H9 (cell line): Measurements from ENCODE around the gene SNAI3. TPM values are rescaled to one million over a fixed set of nuclear protein-coding genes. Genes with fewer than 3 reads are reported as not detected.

Experiments used
- DNase-seq: peaks from one replicate; pipeline ENCODE4 v3.0.0-alpha.2; 2017
- H2AFZ ChIP-seq: one replicate; pipeline ENCODE4 v1.6.1; 2013; ENCODE audit warnings: mild to moderate bottlenecking, low read length, control low read depth, moderate library complexity
- H2AK5ac ChIP-seq: 2 replicates; pipeline ENCODE4 v1.6.1; 2013; ENCODE audit warnings: low read length, control low read depth, mixed read lengths; ENCODE audit not compliant: insufficient read length
- H2BK120ac ChIP-seq: one replicate; pipeline ENCODE4 v1.6.1; 2013; ENCODE audit warnings: low read depth, mild to moderate bottlenecking, low read length, control low read depth, inconsistent platforms; ENCODE audit not compliant: poor library complexity, severe bottlenecking
- H2BK12ac ChIP-seq: 2 replicates; pipeline ENCODE4 v1.6.1; 2013; ENCODE audit warnings: low read length, control low read depth, mixed read lengths, low read depth; ENCODE audit not compliant: insufficient read length
- H2BK15ac ChIP-seq: 2 replicates; pipeline ENCODE4 v1.6.1; 2013; ENCODE audit warnings: low read depth, low read length, control low read depth
- H2BK20ac ChIP-seq: one replicate; pipeline ENCODE4 v1.6.1; 2013; ENCODE audit warnings: low read depth, mild to moderate bottlenecking, low read length, control low read depth, inconsistent platforms; ENCODE audit not compliant: poor library complexity, severe bottlenecking
- H2BK5ac ChIP-seq: 2 replicates; pipeline ENCODE4 v1.6.1; 2013; ENCODE audit warnings: low read length, control low read depth, mixed read lengths; ENCODE audit not compliant: insufficient read length
- H3K14ac ChIP-seq: 2 replicates; pipeline ENCODE4 v1.6.1; 2013; ENCODE audit warnings: low read length, control low read depth; ENCODE audit not compliant: insufficient read depth
- H3K18ac ChIP-seq: 2 replicates; pipeline ENCODE4 v1.6.1; 2013; ENCODE audit warnings: low read depth, mild to moderate bottlenecking, mixed read lengths, low read length, control low read depth; ENCODE audit not compliant: insufficient read length
- H3K23ac ChIP-seq: 2 replicates; pipeline ENCODE4 v1.6.1; 2013; ENCODE audit warnings: low read length, control low read depth, mixed read lengths, low read depth; ENCODE audit not compliant: insufficient read length
- H3K23me2 ChIP-seq: 2 replicates; pipeline ENCODE4 v1.6.1; 2013; ENCODE audit warnings: low read depth, mild to moderate bottlenecking, mixed read lengths, low read length, control low read depth; ENCODE audit not compliant: insufficient read length, poor library complexity, severe bottlenecking
- H3K27ac ChIP-seq: 2 replicates; pipeline ENCODE4 v1.5.1; 2013; ENCODE audit warnings: low read length, control low read depth, mixed read lengths, low read depth; ENCODE audit not compliant: insufficient read length
- H3K27me3 ChIP-seq: 2 replicates; pipeline ENCODE4 v1.6.1; 2013; ENCODE audit warnings: low read length, control low read depth, inconsistent platforms; ENCODE audit not compliant: insufficient read depth
- H3K4ac ChIP-seq: 2 replicates; pipeline ENCODE4 v1.6.1; 2013; ENCODE audit warnings: low read depth, mild to moderate bottlenecking, control low read depth, inconsistent platforms, low read length, moderate library complexity
- H3K4me1 ChIP-seq: 2 replicates; pipeline ENCODE4 v1.6.1; 2013; ENCODE audit warnings: low read length, control low read depth, inconsistent platforms; ENCODE audit not compliant: insufficient read depth
- H3K4me2 ChIP-seq: 2 replicates; pipeline ENCODE4 v1.6.1; 2013; ENCODE audit warnings: low read length, control low read depth, mixed read lengths; ENCODE audit not compliant: insufficient read length, insufficient read depth
- H3K56ac ChIP-seq: 2 replicates; pipeline ENCODE4 v1.6.1; 2013; ENCODE audit warnings: low read depth, mild to moderate bottlenecking, mixed read lengths, low read length, control low read depth; ENCODE audit not compliant: insufficient read length
- H3K79me1 ChIP-seq: 2 replicates; pipeline ENCODE4 v1.6.1; 2013; ENCODE audit warnings: low read depth, mild to moderate bottlenecking, moderate library complexity, low read length, control low read depth, inconsistent platforms; ENCODE audit not compliant: insufficient read depth, poor library complexity, severe bottlenecking
- H3K79me2 ChIP-seq: 2 replicates; pipeline ENCODE4 v1.6.1; 2013; ENCODE audit warnings: low read length, control low read depth, inconsistent platforms; ENCODE audit not compliant: insufficient read depth
- H3K9ac ChIP-seq: 2 replicates; pipeline ENCODE4 v1.6.1; 2013; ENCODE audit warnings: low read length, control low read depth, mixed read lengths; ENCODE audit not compliant: insufficient read length; ENCODE audit errors: extremely low read depth
- H3K9me3 ChIP-seq: one replicate; pipeline ENCODE4 v1.6.1; 2013; ENCODE audit warnings: low read depth, low read length, inconsistent platforms; ENCODE audit not compliant: control insufficient read depth
- H3T11ph ChIP-seq: one replicate; pipeline ENCODE4 v1.6.1; 2013; ENCODE audit warnings: mild to moderate bottlenecking, low read length, control low read depth, inconsistent platforms
- H4K20me1 ChIP-seq: one replicate; pipeline ENCODE4 v1.6.1; 2013; ENCODE audit not compliant: control insufficient read depth, insufficient read length, insufficient read depth
- H4K5ac ChIP-seq: 2 replicates; pipeline ENCODE4 v1.6.1; 2013; ENCODE audit warnings: low read depth, mild to moderate bottlenecking, mixed read lengths, low read length, control low read depth; ENCODE audit not compliant: insufficient read length
- H4K8ac ChIP-seq: replicated peaks from 2 replicates; pipeline ENCODE4 v1.6.1; 2013; ENCODE audit warnings: low read length, control low read depth, mixed read lengths, low read depth; ENCODE audit not compliant: insufficient read length
- H4K91ac ChIP-seq: 2 replicates; pipeline ENCODE4 v1.6.1; 2013; ENCODE audit warnings: low read depth, mild to moderate bottlenecking, moderate library complexity, mixed read lengths, low read length, control low read depth; ENCODE audit not compliant: insufficient read length
- H3K27ac Mint-ChIP-seq, 3 experiments: 2 replicates in 2 of 3; 3 replicates in 1 of 3; pipeline ENCODE4 v1.8.0; 2020 to 2021; ENCODE audit warnings: mixed read lengths in 3 of 3, mild to moderate bottlenecking in 1 of 3, moderate library complexity in 1 of 3
- H3K27me3 Mint-ChIP-seq: 2 replicates; pipeline ENCODE4 v1.8.0; 2021; ENCODE audit warnings: low read depth, mild to moderate bottlenecking, moderate library complexity, mixed read lengths
- H3K36me3 Mint-ChIP-seq, 3 experiments: 2 replicates in 2 of 3; 3 replicates in 1 of 3; pipeline ENCODE4 v1.8.0; 2020 to 2021; ENCODE audit warnings: low read depth in 3 of 3, mixed read lengths in 3 of 3; ENCODE audit not compliant: insufficient read depth in 1 of 3
- H3K4me1 Mint-ChIP-seq, 2 experiments: 2 replicates each; pipeline ENCODE4 v1.8.0; 2020; ENCODE audit warnings: mixed read lengths in 2 of 2
- H3K4me3 Mint-ChIP-seq, 2 experiments: 2 replicates in 1 of 2; 3 replicates in 1 of 2; pipeline ENCODE4 v1.8.0; 2020 to 2021; ENCODE audit warnings: mild to moderate bottlenecking in 2 of 2, mixed read lengths in 2 of 2, moderate library complexity in 1 of 2
- H3K9me3 Mint-ChIP-seq, 2 experiments: 2 replicates in 1 of 2; 3 replicates in 1 of 2; pipeline ENCODE4 v1.8.0; 2020; ENCODE audit warnings: mild to moderate bottlenecking in 2 of 2, mixed read lengths in 2 of 2, moderate library complexity in 1 of 2
- CTCF ChIP-seq: fragments of 200-600 bp; sonication (generic); conservative IDR thresholded peaks from 3 replicates; pipeline ENCODE4 v1.8.0; 2021; ENCODE audit warnings: antibody characterized with exemption, mild to moderate bottlenecking
- WGBS: extraction: QIAGEN DNeasy Blood & Tissue Kit; methylation state at CpG from one replicate; pipeline ENCODE4 v1.1.7; 2013; ENCODE audit warnings: missing lambda C conversion rate, low lambda C conversion rate, mixed read lengths; ENCODE audit not compliant: insufficient read length; ENCODE audit errors: extremely low coverage; 5-methylcytosine and 5-hydroxymethylcytosine counted together
- total RNA-seq: library from RNA; stranded (reverse); gene quantifications from 2 replicates; pipeline ENCODE4 v1.2.1, GENCODE V29; 2021

Gene SNAI3
- total RNA-seq, 1 experiment from 2014 or later, result 3.2 TPM

GRCh38 chr16:88687676-88688012 is 1.3 kb upstream of the SNAI3 start:
- Histone ChIP-seq H3K4ac (no peak overlapping the region), H2BK15ac (no peak overlapping the region), H2BK120ac (no peak overlapping the region), H3K4me2 (no peak overlapping the region), H3K9me3 (no peaks in the 10 kb centered on the region), H3K79me2 (no peaks in the 10 kb centered on the region), H3K23ac (no peak overlapping the region), H4K8ac (no peak overlapping the region), H2BK12ac (no peak overlapping the region), H3T11ph (no peak overlapping the region), H3K18ac (no peak overlapping the region), H3K9ac (no peak overlapping the region), H4K20me1 (no peaks in the 10 kb centered on the region), H3K27ac (no peak overlapping the region), H3K23me2 (peaks cover 12% of the 10 kb centered on the region), H2BK5ac (no peak overlapping the region), H3K56ac (no peak overlapping the region), H2AK5ac (no peak overlapping the region), H3K79me1 (no peaks in the 10 kb centered on the region), H4K91ac (no peak overlapping the region), H3K14ac (no peak overlapping the region), H3K27me3 (no peaks in the 10 kb centered on the region; the same call in 1 of the 2 replicates), H3K4me1 (no peaks in the 10 kb centered on the region), H2AFZ (no peak overlapping the region), H2BK20ac (no peak overlapping the region), H4K5ac (no peak overlapping the region)
- no CpG with 5 or more reads among the region's 3 CpGs for WGBS
- no peaks in the 10 kb centered on the region for H3K36me3 Mint-ChIP-seq
- H3K4me3 Mint-ChIP-seq, result no peak overlapping the region
- H3K4me1 Mint-ChIP-seq, result peaks cover 19 to 26% of the 10 kb centered on the region in 2 experiments
- no peak for DNase-seq
- no peaks in the 10 kb centered on the region for H3K9me3 Mint-ChIP-seq
- H3K27me3 Mint-ChIP-seq, result peaks cover 39% of the 10 kb centered on the region
- no peak overlapping the region for H3K27ac Mint-ChIP-seq
- no peak for TF ChIP-seq CTCF
